GM18868 (cell line): ENCODE measurements around the gene LRRC23.
"Not testable (repeated sequence)": the region's sequence is repeated elsewhere in the genome, so short reads cannot be mapped to it uniquely, and the experiment has no call there.

Source experiments
- ATAC-seq: cut with Tn5 transposase; IDR thresholded peaks from one replicate; pipeline ENCODE4 v1.9.1; 2021; ENCODE audit warnings: mild to moderate bottlenecking, moderate library complexity; ENCODE audit not compliant: unreplicated experiment

Gene LRRC23

GRCh38 chr12:6904280-6905276 lies at the start of gene LRRC23:
Gene LRRC23 (plus strand): TSS chr12:6904822. CDS start chr12:6905634, 812 bp downstream.
- ATAC-seq = peak; percentile 96

GRCh38 chr12:6855322-6855721 lies 49.3 kb upstream of the LRRC23 start:
- ATAC-seq = no peak

GRCh38 chr12:6858799-6859198 lies 45.8 kb upstream of the LRRC23 start:
- no peak for ATAC-seq

GRCh38 chr12:6860116-6860515 lies 44.5 kb upstream of the LRRC23 start:
- no peak for ATAC-seq

GRCh38 chr12:6860942-6861341 lies 43.7 kb upstream of the LRRC23 start:
- no peak for ATAC-seq

GRCh38 chr12:6861391-6861790 lies 43.2 kb upstream of the LRRC23 start:
- no peak for ATAC-seq

- no peak for ATAC-seq
Observed at GRCh38 chr12:6863033-6863432, 41.6 kb upstream of the LRRC23 start.

- ATAC-seq = no peak
Observed at GRCh38 chr12:6863586-6864321, 40.9 kb upstream of the LRRC23 start.

- ATAC-seq = not testable (repeated sequence)
Observed at GRCh38 chr12:6865307-6865706, 39.3 kb upstream of the LRRC23 start.

- no peak for ATAC-seq
Observed at GRCh38 chr12:6866163-6866919, 38.3 kb upstream of the LRRC23 start.

- ATAC-seq = peak; percentile 10
Observed at GRCh38 chr12:6866920-6867412, 37.7 kb upstream of the LRRC23 start.

- peak; percentile 56 for ATAC-seq
Observed at GRCh38 chr12:6867413-6868210, 37.0 kb upstream of the LRRC23 start, which contains the start of gene TPI1. Gene TPI1 (plus strand): TSS chr12:6867531. CDS start chr12:6867567, 36 bp downstream.

- no peak for ATAC-seq
Observed at GRCh38 chr12:6868211-6869048, 36.2 kb upstream of the LRRC23 start.

- ATAC-seq = no peak
Observed at GRCh38 chr12:6869049-6870021, 35.3 kb upstream of the LRRC23 start.

- ATAC-seq = not testable (repeated sequence)
Observed at GRCh38 chr12:6870304-6870703, 34.3 kb upstream of the LRRC23 start.

GRCh38 chr12:6871052-6871957 lies 33.3 kb upstream of the LRRC23 start:
- no peak for ATAC-seq
